CD4-positive, alpha-beta memory T cell (primary cell): ENCODE results near the gene CHRNA4. TPM values are rescaled to one million over a fixed set of nuclear protein-coding genes. Genes with fewer than 3 reads are reported as not detected.

Source experiments
- CTCF ChIA-PET: fragments of 350-600 bp; sonication (Branson Sonifier 250); formaldehyde crosslinking; loops from one replicate; lab custom pipeline; 2021; ENCODE audit warnings: inconsistent platforms; ENCODE audit not compliant: partially characterized antibody; lab: Charles Lee
- POLR2A ChIA-PET: fragments of 350-600 bp; sonication (Branson Sonifier 250); formaldehyde crosslinking; loops from one replicate; lab custom pipeline; 2021; ENCODE audit not compliant: partially characterized antibody; lab: Charles Lee
- DNase-seq, 5 donors: peaks; one replicate each; pipeline versions ENCODE4 v3.0.0 to v3.0.0-alpha.2; 2020 to 2022; ENCODE audit warnings: mixed read lengths in 1 of 5
- H3K27ac ChIP-seq: one replicate; pipeline ENCODE4 v1.7.0; 2013; ENCODE audit warnings: low read depth, low read length
- H3K27me3 ChIP-seq: 2 replicates; pipeline ENCODE4 v1.7.0; 2013; ENCODE audit warnings: mild to moderate bottlenecking, low read length, moderate library complexity; ENCODE audit not compliant: insufficient read depth
- H3K36me3 ChIP-seq: 2 replicates; pipeline ENCODE4 v1.7.0; 2013; ENCODE audit warnings: mild to moderate bottlenecking, low read length, moderate library complexity; ENCODE audit not compliant: insufficient read depth
- H3K4me1 ChIP-seq: 2 replicates; pipeline ENCODE4 v1.7.0; 2013; ENCODE audit warnings: mild to moderate bottlenecking, low read length, moderate library complexity; ENCODE audit not compliant: insufficient read depth
- H3K4me3 ChIP-seq, 2 donors: one replicate each; pipeline ENCODE4 v1.7.0; 2013; ENCODE audit warnings: low read length in 2 of 2, mild to moderate bottlenecking in 1 of 2
- H3K9me3 ChIP-seq, 2 donors: one replicate each; pipeline ENCODE4 v1.7.0; 2013; ENCODE audit warnings: low read length in 2 of 2, control low read depth in 1 of 2; ENCODE audit not compliant: control insufficient read depth in 1 of 2
- H3K27ac Mint-ChIP-seq, 7 donors: one replicate each; pipeline ENCODE4 v1.8.0; 2020 to 2021; ENCODE audit warnings: mixed read lengths in 7 of 7, mild to moderate bottlenecking in 6 of 7, inconsistent platforms in 3 of 7, moderate library complexity in 3 of 7
- H3K27me3 Mint-ChIP-seq, 2 donors: one replicate each; pipeline ENCODE4 v1.8.0; 2020 to 2021; ENCODE audit warnings: mixed read lengths in 2 of 2
- H3K36me3 Mint-ChIP-seq, 2 donors: one replicate each; pipeline ENCODE4 v1.8.0; 2020 to 2021; ENCODE audit warnings: mixed read lengths in 2 of 2, inconsistent platforms in 1 of 2, mild to moderate bottlenecking in 1 of 2
- H3K4me1 Mint-ChIP-seq, 4 donors: one replicate each; pipeline ENCODE4 v1.8.0; 2020 to 2021; ENCODE audit warnings: mixed read lengths in 4 of 4, mild to moderate bottlenecking in 1 of 4
- H3K4me3 Mint-ChIP-seq, 8 donors: one replicate each; pipeline ENCODE4 v1.8.0; 2020 to 2021; ENCODE audit warnings: mixed read lengths in 8 of 8, mild to moderate bottlenecking in 7 of 8, moderate library complexity in 6 of 8, inconsistent platforms in 3 of 8
- H3K9me3 Mint-ChIP-seq, 8 donors: one replicate each; pipeline ENCODE4 v1.8.0; 2020 to 2021; ENCODE audit warnings: mixed read lengths in 8 of 8, mild to moderate bottlenecking in 5 of 8, inconsistent platforms in 3 of 8, moderate library complexity in 1 of 8
- intact Hi-C: fragments of 100-400 bp; cut with micrococcal nuclease; formaldehyde crosslinking; loops from one replicate; pipeline ENCODE4 v1.15.1; 2023
- polyA plus RNA-seq, 2 donors: library from polyadenylated mRNA; unstranded; fragments of 300-500 nt; fragmentation: Illumina TruSeq; gene quantifications; one replicate each; pipeline ENCODE4 v1.2.3, GENCODE V29; 2021
- total RNA-seq, 2 experiments: library from RNA; stranded (reverse); gene quantifications; one replicate each; pipeline ENCODE4 v1.2.3, GENCODE V29; 2021

Gene CHRNA4
- total and polyA plus RNA-seq, 4 experiments from 2014 or later: not detected

- ChIA-PET CTCF (no interaction called here), POLR2A (no interaction called here)
- Mint-ChIP-seq H3K27me3 (peaks cover 6 to 8% of the 10 kb centered on the region in 2 donors), H3K4me1 (no peaks in the 10 kb centered on the region), H3K36me3 (no peaks in the 10 kb centered on the region), H3K9me3 (no peaks in the 10 kb centered on the region), H3K4me3 (no peak overlapping the region), H3K27ac (no peak overlapping the region)
- Histone ChIP-seq H3K4me3 (no peak overlapping the region), H3K27me3 (no peaks in the 10 kb centered on the region), H3K9me3 (no peaks in the 10 kb centered on the region), H3K36me3 (no peaks in the 10 kb centered on the region), H3K4me1 (no peaks in the 10 kb centered on the region), H3K27ac (no peak overlapping the region)
- DNase-seq: no peak
- intact Hi-C loops: no loop called here
Measured at GRCh38 chr20:63396300-63396699, 35.2 kb upstream of the CHRNA4 start.

GRCh38 chr20:63395723-63396122, 34.6 kb upstream of the CHRNA4 start:
- DNase-seq: no peak

DNA sequence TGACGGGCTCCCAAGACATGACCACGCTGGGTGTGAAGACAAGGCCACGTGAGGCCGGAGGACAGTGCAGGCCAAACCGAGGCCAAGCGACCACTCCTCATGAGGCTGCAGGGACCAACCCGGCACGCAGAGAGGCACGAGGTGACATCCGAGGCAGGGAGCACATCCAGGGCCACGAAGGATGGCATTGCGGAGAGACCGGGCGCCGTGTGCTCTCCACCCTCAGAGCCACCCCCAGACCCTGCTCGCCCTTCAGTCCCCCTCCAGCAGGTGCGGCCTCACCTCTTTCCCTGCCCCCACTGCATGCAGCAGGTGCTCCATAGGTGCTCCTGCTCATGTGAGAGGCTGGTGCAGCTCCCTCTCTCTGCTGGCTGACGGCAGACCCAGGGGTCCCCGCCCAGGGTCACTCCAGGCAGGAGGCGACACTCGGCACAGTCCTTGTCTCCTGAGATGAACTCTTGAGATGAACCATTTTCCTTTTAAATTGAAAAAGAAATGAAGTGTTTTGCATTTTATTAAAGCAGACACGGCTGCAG, 33.8 kb upstream of the CHRNA4 start:
- no peaks in the 10 kb centered on the region for H3K36me3 ChIP-seq
- H3K4me3 ChIP-seq: no peak overlapping the region
- H3K9me3 Mint-ChIP-seq: peaks cover 0 to 3% (median 0%) of the 10 kb centered on the region in 8 donors
- no peaks in the 10 kb centered on the region for H3K27me3 ChIP-seq
- H3K27me3 Mint-ChIP-seq: peaks cover 4 to 7% of the 10 kb centered on the region in 2 donors
- H3K36me3 Mint-ChIP-seq: no peaks in the 10 kb centered on the region
- no peak overlapping the region for H3K27ac ChIP-seq
- ChIA-PET POLR2A (no interaction called here), CTCF (no interaction called here)
- H3K27ac Mint-ChIP-seq: no peak overlapping the region
- no peaks in the 10 kb centered on the region for H3K4me1 Mint-ChIP-seq
- no peak overlapping the region for H3K4me3 Mint-ChIP-seq
- intact Hi-C loops: no loop called here
- DNase-seq: no peak
- no peaks in the 10 kb centered on the region for H3K4me1 ChIP-seq
- no peaks in the 10 kb centered on the region for H3K9me3 ChIP-seq

More at GRCh38 chr20:63395723-63396122, 34.6 kb upstream of the CHRNA4 start:
- no peak overlapping the region for H3K27ac ChIP-seq
- intact Hi-C loops: no loop called here
- H3K27me3 ChIP-seq: no peaks in the 10 kb centered on the region
- H3K4me3 ChIP-seq: no peak overlapping the region
- H3K27me3 Mint-ChIP-seq: peaks cover 6 to 10% of the 10 kb centered on the region in 2 donors
- ChIA-PET CTCF (no interaction called here), POLR2A (no interaction called here)
- H3K4me3 Mint-ChIP-seq: no peak overlapping the region
- no peak overlapping the region for H3K27ac Mint-ChIP-seq
- H3K4me1 Mint-ChIP-seq: no peaks in the 10 kb centered on the region
- no peaks in the 10 kb centered on the region for H3K9me3 Mint-ChIP-seq
- H3K36me3 ChIP-seq: no peaks in the 10 kb centered on the region
- H3K9me3 ChIP-seq: no peaks in the 10 kb centered on the region
- H3K4me1 ChIP-seq: no peaks in the 10 kb centered on the region
- no peaks in the 10 kb centered on the region for H3K36me3 Mint-ChIP-seq

- H3K27me3 ChIP-seq: no peaks in the 10 kb centered on the region
- Mint-ChIP-seq H3K27me3 (peaks cover 4 to 7% of the 10 kb centered on the region in 2 donors), H3K4me3 (no peak overlapping the region), H3K36me3 (no peaks in the 10 kb centered on the region), H3K9me3 (peaks cover 0 to 6% (median 0%) of the 10 kb centered on the region in 8 donors), H3K4me1 (no peaks in the 10 kb centered on the region), H3K27ac (no peak overlapping the region)
- no peaks in the 10 kb centered on the region for H3K4me1 ChIP-seq
- DNase-seq: no peak
- H3K36me3 ChIP-seq: no peaks in the 10 kb centered on the region
- no peak overlapping the region for H3K4me3 ChIP-seq
- ChIA-PET CTCF (no interaction called here), POLR2A (no interaction called here)
- H3K9me3 ChIP-seq: no peaks in the 10 kb centered on the region
- H3K27ac ChIP-seq: no peak overlapping the region
- intact Hi-C loops: no loop called here
Measured at GRCh38 chr20:63394069-63394919, 33.1 kb upstream of the CHRNA4 start.

GRCh38 chr20:63393566-63393965, 32.4 kb upstream of the CHRNA4 start:
- Histone ChIP-seq H3K4me1 (no peaks in the 10 kb centered on the region), H3K27ac (no peak overlapping the region), H3K4me3 (no peak overlapping the region), H3K36me3 (no peaks in the 10 kb centered on the region), H3K9me3 (no peaks in the 10 kb centered on the region), H3K27me3 (no peaks in the 10 kb centered on the region)
- H3K4me1 Mint-ChIP-seq: no peaks in the 10 kb centered on the region
- no peak overlapping the region for H3K4me3 Mint-ChIP-seq
- no peaks in the 10 kb centered on the region for H3K36me3 Mint-ChIP-seq
- intact Hi-C loops: no loop called here
- no peak overlapping the region for H3K27ac Mint-ChIP-seq
- no peak for DNase-seq
- H3K9me3 Mint-ChIP-seq: peaks cover 0 to 9% (median 0%) of the 10 kb centered on the region in 8 donors
- peaks cover 4 to 7% of the 10 kb centered on the region in 2 donors for H3K27me3 Mint-ChIP-seq
- POLR2A ChIA-PET: no interaction called here
- CTCF ChIA-PET: no interaction called here

GRCh38 chr20:63392465-63393365, 31.6 kb upstream of the CHRNA4 start:
- Histone ChIP-seq H3K36me3 (no peaks in the 10 kb centered on the region), H3K4me3 (no peak overlapping the region), H3K27me3 (no peaks in the 10 kb centered on the region), H3K4me1 (no peaks in the 10 kb centered on the region), H3K9me3 (no peaks in the 10 kb centered on the region), H3K27ac (no peak overlapping the region)
- ChIA-PET POLR2A (no interaction called here), CTCF (no interaction called here)
- Mint-ChIP-seq H3K9me3 (peaks cover 0 to 9% (median 0%) of the 10 kb centered on the region in 8 donors), H3K27ac (no peak overlapping the region), H3K27me3 (peaks cover 5 to 10% of the 10 kb centered on the region in 2 donors), H3K4me3 (no peak overlapping the region), H3K4me1 (no peaks in the 10 kb centered on the region), H3K36me3 (no peaks in the 10 kb centered on the region)
- no peak for DNase-seq
- intact Hi-C loops: no loop called here

DNA sequence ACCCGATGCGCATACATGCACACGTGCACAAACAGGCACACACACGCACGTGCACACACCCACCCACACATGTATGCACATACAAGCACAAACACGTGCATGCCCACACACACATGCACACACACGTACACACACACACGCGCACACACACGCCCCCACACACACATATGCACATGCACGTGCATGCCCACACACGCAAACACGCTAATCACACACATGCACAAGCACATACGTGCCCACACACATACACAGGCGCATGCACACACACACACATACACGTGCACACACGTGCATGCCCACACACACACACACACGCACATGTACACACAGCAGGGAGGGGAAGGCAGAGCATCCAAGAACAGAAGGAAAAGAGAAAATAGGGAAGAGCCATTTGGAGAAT, 26.8 kb upstream of the CHRNA4 start:
- intact Hi-C loops: no loop called here

More for the DNA sequence above, 26.8 kb upstream of the CHRNA4 start:
- peaks cover 0 to 26% (median 10%) of the 10 kb centered on the region in 8 donors for H3K9me3 Mint-ChIP-seq
- H3K27me3 ChIP-seq: no peaks in the 10 kb centered on the region
- no peak overlapping the region for H3K4me3 Mint-ChIP-seq
- no peak overlapping the region for H3K27ac ChIP-seq
- no peaks in the 10 kb centered on the region for H3K36me3 ChIP-seq
- peak overlapping the region in 1 of 7 donors; percentile 11 for H3K27ac Mint-ChIP-seq
- peaks cover 0 to 4% of the 10 kb centered on the region in 2 donors for H3K36me3 Mint-ChIP-seq
- no peak overlapping the region for H3K4me3 ChIP-seq
- ChIA-PET CTCF (no interaction called here), POLR2A (no interaction called here)
- H3K4me1 ChIP-seq: no peaks in the 10 kb centered on the region
- peaks cover 0 to 6% of the 10 kb centered on the region in 2 donors for H3K9me3 ChIP-seq
- H3K27me3 Mint-ChIP-seq: peaks cover 3 to 8% of the 10 kb centered on the region in 2 donors
- DNase-seq: no peak
- no peaks in the 10 kb centered on the region for H3K4me1 Mint-ChIP-seq
